ENCODE data around the gene MT1F. TPM values are rescaled to one million over a fixed set of nuclear protein-coding genes. Genes with fewer than 3 reads are reported as not detected.
A peak's percentile ranks its signal among the peaks of the same experiment; 100 is the strongest.

The MT1F gene
- total RNA-seq, 2 experiments from 2014 or later: 0.44 TPM; not detected in 1

- no peaks in the 10 kb centered on the region for H3K36me3 ChIP-seq (ENCODE audit: insufficient read depth, low read length)
- no peak within 1 kb of the TSS for H3K27ac ChIP-seq (ENCODE audit: low read depth, low read length, poor library complexity, severe bottlenecking)
- ChIA-PET POLR2A (no interaction called here), CTCF (ENCODE audit: unreplicated experiment) (no interaction called here)
- H3K4me1 ChIP-seq (ENCODE audit: insufficient read depth, low read length, poor library complexity, severe bottlenecking): peaks cover 6% of the 10 kb centered on the region
- H2AFZ ChIP-seq (ENCODE audit: low read length): no peak within 1 kb of the TSS
- H3K79me2 ChIP-seq (ENCODE audit: insufficient read depth, low read depth, low read length): no peaks in the 10 kb centered on the region
- H4K20me1 ChIP-seq (ENCODE audit: insufficient read depth, low read length): no peaks in the 10 kb centered on the region
- intact Hi-C loops (cut with micrococcal nuclease; ENCODE audit: unreplicated experiment): no loop called here
- no peak within 1 kb of the TSS for H3K4me2 ChIP-seq (ENCODE audit: low read length)
- TF ChIP-seq EZH2phosphoT487 (IDR thresholded peaks at IDR 0.05; ENCODE audit: borderline replicate concordance, low read depth, low read length): no peak
- TF ChIP-seq CTCF (conservative IDR thresholded peaks at IDR 0.05; ENCODE audit: low read length): no peak
- H3K9me2 ChIP-seq (ENCODE audit: insufficient read depth, low read length): no peaks in the 10 kb centered on the region
- BruUV-seq (replicated peaks): no TSS peak
- no peak within 1 kb of the TSS for H3K4me3 ChIP-seq (ENCODE audit: low read depth, low read length, poor library complexity, severe bottlenecking)
- H3K9me3 ChIP-seq (ENCODE audit: low read length): no peaks in the 10 kb centered on the region
- DNase-seq (ENCODE audit: low spot score): no peak
Measured at GRCh38 chr16:56651586-56651985, 6.2 kb upstream of the MT1F start, which contains the start of gene MT1B. TSS of gene MT1B (plus strand) at chr16:56651886. CDS start at chr16:56651954, 68 bp downstream.

GRCh38 chr16:56652600-56652999 is 5.2 kb upstream of the MT1F start:
- Histone ChIP-seq H3K9me3 (ENCODE audit: low read length) (no peaks in the 10 kb centered on the region), H4K20me1 (ENCODE audit: insufficient read depth, low read length) (no peaks in the 10 kb centered on the region), H3K79me2 (ENCODE audit: insufficient read depth, low read depth, low read length) (no peaks in the 10 kb centered on the region), H3K4me1 (ENCODE audit: insufficient read depth, low read length, poor library complexity, severe bottlenecking) (peaks cover 6% of the 10 kb centered on the region), H2AFZ (ENCODE audit: low read length) (no peak overlapping the region), H3K4me2 (ENCODE audit: low read length) (no peak overlapping the region), H3K9me2 (ENCODE audit: insufficient read depth, low read length) (no peaks in the 10 kb centered on the region), H3K27ac (ENCODE audit: low read depth, low read length, poor library complexity, severe bottlenecking) (no peak overlapping the region), H3K36me3 (ENCODE audit: insufficient read depth, low read length) (no peaks in the 10 kb centered on the region), H3K4me3 (ENCODE audit: low read depth, low read length, poor library complexity, severe bottlenecking) (no peak overlapping the region)
- POLR2A ChIA-PET: no interaction called here
- TF ChIP-seq CTCF (conservative IDR thresholded peaks at IDR 0.05; ENCODE audit: low read length): no peak
- TF ChIP-seq EZH2phosphoT487 (IDR thresholded peaks at IDR 0.05; ENCODE audit: borderline replicate concordance, low read depth, low read length): no peak
- no peak for DNase-seq (ENCODE audit: low spot score)
- intact Hi-C loops (cut with micrococcal nuclease; ENCODE audit: unreplicated experiment): no loop called here
- no TSS peak for BruUV-seq (replicated peaks)
- CTCF ChIA-PET (ENCODE audit: unreplicated experiment): no interaction called here

GRCh38 chr16:56653218-56653617 is 4.5 kb upstream of the MT1F start:
- no peaks in the 10 kb centered on the region for H4K20me1 ChIP-seq (ENCODE audit: insufficient read depth, low read length)
- peak; percentile 18 for DNase-seq (ENCODE audit: low spot score)
- no peak for TF ChIP-seq EZH2phosphoT487 (IDR thresholded peaks at IDR 0.05; ENCODE audit: borderline replicate concordance, low read depth, low read length)
- TF ChIP-seq CTCF (conservative IDR thresholded peaks at IDR 0.05; ENCODE audit: low read length): no peak
- H3K4me1 ChIP-seq (ENCODE audit: insufficient read depth, low read length, poor library complexity, severe bottlenecking): peaks cover 6% of the 10 kb centered on the region
- BruUV-seq (replicated peaks): no TSS peak
- H3K9me2 ChIP-seq (ENCODE audit: insufficient read depth, low read length): no peaks in the 10 kb centered on the region
- H3K4me2 ChIP-seq (ENCODE audit: low read length): peak overlapping the region; percentile 36
- ChIA-PET POLR2A (no interaction called here), CTCF (ENCODE audit: unreplicated experiment) (no interaction called here)
- H3K36me3 ChIP-seq (ENCODE audit: insufficient read depth, low read length): no peaks in the 10 kb centered on the region
- no peak overlapping the region for H3K27ac ChIP-seq (ENCODE audit: low read depth, low read length, poor library complexity, severe bottlenecking)
- 0 out of 2 replicates have a peak overlapping the region, but pooled peaks have one; percentile 35 for H2AFZ ChIP-seq (ENCODE audit: low read length)
- no peak overlapping the region for H3K4me3 ChIP-seq (ENCODE audit: low read depth, low read length, poor library complexity, severe bottlenecking)
- intact Hi-C loops (cut with micrococcal nuclease; ENCODE audit: unreplicated experiment): no loop called here
- H3K79me2 ChIP-seq (ENCODE audit: insufficient read depth, low read depth, low read length): no peaks in the 10 kb centered on the region
- no peaks in the 10 kb centered on the region for H3K9me3 ChIP-seq (ENCODE audit: low read length)
